ENCODE measurements around the gene GFOD2. TPM values are rescaled to one million over a fixed set of nuclear protein-coding genes. Genes with fewer than 3 reads are reported as not detected.
A peak's percentile ranks its signal among the peaks of the same experiment; 100 is the strongest.

The GFOD2 gene
- total and polyA plus RNA-seq, 2 of the 13 experiments (the other 11 are each of a cell fraction or from before 2014, with no cell fraction given) = 11.1 to 17.2 TPM

GRCh38 chr16:67663151-67663876 is 55.8 kb downstream of the GFOD2 start (continued):
- no peak for TF ChIP-seq JARID2 (CRISPR knock-in tag; IDR thresholded peaks at IDR 0.05; ENCODE audit: insufficient replicate concordance)
- TF ChIP-seq ZNF782 (CRISPR knock-in tag; IDR thresholded peaks at IDR 0.05; ENCODE audit: borderline replicate concordance) = 0 out of 2 replicates have a peak, but pooled peaks have one; percentile 32
- TF ChIP-seq MAFF (IDR thresholded peaks at IDR 0.05; ENCODE audit: low read depth, low read length) = no peak
- TF ChIP-seq AHR (CRISPR knock-in tag; IDR thresholded peaks at IDR 0.05) = no peak
- peak; percentile 70 for TF ChIP-seq ZBTB33 (CRISPR knock-in tag; IDR thresholded peaks at IDR 0.05)
- peak; percentile 45; the same call in 1 of the 2 replicates for TF ChIP-seq ZNF547 (CRISPR knock-in tag; IDR thresholded peaks at IDR 0.05)
- TF ChIP-seq ZNF609 (CRISPR knock-in tag; IDR thresholded peaks at IDR 0.05; ENCODE audit: borderline replicate concordance) = 0 out of 2 replicates have a peak, but pooled peaks have one; percentile 20
- no peak for TF ChIP-seq ZNF510 (CRISPR knock-in tag; IDR thresholded peaks at IDR 0.05; ENCODE audit: low read depth)
- no peak for TF ChIP-seq ZBED4 (CRISPR knock-in tag; IDR thresholded peaks at IDR 0.05; ENCODE audit: borderline replicate concordance)
- TF ChIP-seq PBX3 (CRISPR knock-in tag; IDR thresholded peaks at IDR 0.05; ENCODE audit: borderline replicate concordance) = no peak
- TF ChIP-seq SP2 (CRISPR knock-in tag; IDR thresholded peaks at IDR 0.05) = no peak
- TF ChIP-seq ELF4 (CRISPR knock-in tag; IDR thresholded peaks at IDR 0.05; ENCODE audit: borderline replicate concordance) = no peak
- no peak for TF ChIP-seq RNF2 (conservative IDR thresholded peaks at IDR 0.05; ENCODE audit: low read depth)
- no peak for TF ChIP-seq HOXA7 (CRISPR knock-in tag; IDR thresholded peaks at IDR 0.05)
- no peak for TF ChIP-seq ZNF251 (CRISPR knock-in tag; IDR thresholded peaks at IDR 0.05)
